HepG2 (cell line): ENCODE results near the gene MYEOV. TPM values are rescaled to one million over a fixed set of nuclear protein-coding genes. Genes with fewer than 3 reads are reported as not detected.

Experiments
- ATAC-seq: fragments of 200-7000 bp; cut with Tn5 transposase; 3 replicates; pipeline ENCODE4 v1.9.1; 2020; ENCODE audit warnings: mild to moderate bottlenecking, moderate library complexity
- BruUV-seq: library from RNA; stranded (reverse); fragments of 400-500 nt; replicated peaks from 2 replicates; lab custom pipeline; 2021; lab: Mats Ljungman, UMichigan
- CTCF ChIA-PET: fragments of 300-600 bp; formaldehyde crosslinking; extraction: SDS; loops from one replicate; lab custom pipeline; 2021; ENCODE audit warnings: low total read pairs, inconsistent platforms, low intra/inter-chr PET ratio; lab: Yijun Ruan, JAX
- POLR2A ChIA-PET: fragments of 350-600 bp; sonication (Branson Sonifier 250); formaldehyde crosslinking; loops from one replicate; lab custom pipeline; 2020; ENCODE audit warnings: antibody characterized with exemption, inconsistent platforms; lab: Yijun Ruan, JAX
- DNase-seq: peaks from one replicate; pipeline ENCODE4 v3.0.0-alpha.2; 2015; ENCODE audit warnings: low spot score
- FAIRE-seq: peaks from 3 replicates; lab custom pipeline; 2011; peaks lifted over from hg19 to GRCh38; lab: Jason Lieb, UNC
- H2AFZ ChIP-seq: one replicate; pipeline ENCODE4 v1.6.1; 2011; ENCODE audit warnings: low read length, inconsistent platforms
- H3K27ac ChIP-seq: fragments of 300-600 bp; 3 replicates; pipeline ENCODE4 v1.8.0; 2011; ENCODE audit warnings: mixed run types, mild to moderate bottlenecking, mixed read lengths, low read length, inconsistent platforms; ENCODE audit not compliant: insufficient read depth; ENCODE audit errors: extremely low read length
- H3K27me3 ChIP-seq, 2 experiments: fragments of 200-600 bp in 1 of 2; 2 replicates in 1 of 2; 3 replicates in 1 of 2; pipeline versions ENCODE4 v1.6.0 to v1.8.0; 2011; ENCODE audit warnings: low read length in 2 of 2, mild to moderate bottlenecking in 2 of 2, moderate library complexity in 2 of 2, inconsistent platforms in 1 of 2; ENCODE audit not compliant: insufficient read depth in 2 of 2, control insufficient read depth in 1 of 2
- H3K36me3 ChIP-seq, 2 experiments: fragments of 200-600 bp in 1 of 2; replicated peaks in 1 of 2; 2 replicates in 1 of 2; 3 replicates in 1 of 2; pipeline versions ENCODE4 v1.5.1 to v1.8.0; 2011; ENCODE audit warnings: low read length in 2 of 2, inconsistent platforms in 1 of 2; ENCODE audit not compliant: insufficient read depth in 2 of 2, control insufficient read depth in 1 of 2
- H3K4me1 ChIP-seq: 2 replicates; pipeline ENCODE4 v1.5.1; 2012; ENCODE audit warnings: low read length, inconsistent platforms; ENCODE audit not compliant: insufficient read depth
- H3K4me2 ChIP-seq: 2 replicates; pipeline ENCODE4 v1.6.0; 2011; ENCODE audit warnings: low read depth, low read length, inconsistent platforms
- H3K4me3 ChIP-seq, 3 experiments: fragments of 200-600 bp in 1 of 3; sonication (generic), shearing (Covaris generic) in 1 of 3; replicated peaks in 1 of 3; 2 replicates each; pipeline ENCODE4 v1.5.1; 2011 to 2016; ENCODE audit warnings: low read length in 3 of 3, inconsistent platforms in 2 of 3, low read depth in 2 of 3, mild to moderate bottlenecking in 2 of 3, control low read depth in 1 of 3, mixed read lengths in 1 of 3; ENCODE audit not compliant: insufficient read depth in 1 of 3
- H3K79me2 ChIP-seq: one replicate; pipeline ENCODE4 v1.6.1; 2011; ENCODE audit warnings: low read length, inconsistent platforms; ENCODE audit not compliant: insufficient read depth
- H3K9ac ChIP-seq: 2 replicates; pipeline ENCODE4 v1.6.0; 2011; ENCODE audit warnings: mild to moderate bottlenecking, low read depth, low read length, inconsistent platforms; ENCODE audit not compliant: insufficient read depth
- H3K9me3 ChIP-seq: 2 replicates; pipeline ENCODE4 v1.5.1; 2012; ENCODE audit warnings: mild to moderate bottlenecking, low read length
- H4K20me1 ChIP-seq: 2 replicates; pipeline ENCODE4 v1.6.0; 2011; ENCODE audit warnings: inconsistent platforms, mild to moderate bottlenecking, low read length, moderate library complexity; ENCODE audit not compliant: insufficient read depth
- BRCA1 ChIP-seq: sonication (generic); formaldehyde crosslinking; IDR thresholded peaks from 2 replicates; pipeline ENCODE4 v1.4.0; 2020; ENCODE audit warnings: missing genetic modification reagents
- GTF3A ChIP-seq: sonication (generic); formaldehyde crosslinking; conservative IDR thresholded peaks from 2 replicates; pipeline ENCODE4 v1.4.0; 2020; ENCODE audit warnings: mild to moderate bottlenecking, missing genetic modification reagents
- NKX3-1 ChIP-seq: sonication (generic); formaldehyde crosslinking; IDR thresholded peaks from 2 replicates; pipeline ENCODE4 v1.5.0; 2020; ENCODE audit warnings: missing genetic modification reagents
- PLRG1 ChIP-seq: fragments of 450-650 bp; conservative IDR thresholded peaks from 2 replicates; pipeline ENCODE4 v1.6.1; 2016
- POLR2AphosphoS2 ChIP-seq: IDR thresholded peaks from 2 replicates; pipeline ENCODE4 v1.6.1; 2011; ENCODE audit warnings: low read depth, low read length, improper control_type of control experiment
- PTBP1 ChIP-seq: fragments of 200-400 bp; formaldehyde crosslinking; IDR thresholded peaks from 2 replicates; pipeline ENCODE4 v1.6.1; 2018; ENCODE audit warnings: low read length, low read depth; ENCODE audit not compliant: poor library complexity, severe bottlenecking
- SP4 ChIP-seq: sonication (generic); formaldehyde crosslinking; IDR thresholded peaks from 2 replicates; pipeline ENCODE4 v1.8.1; 2023; ENCODE audit warnings: mild to moderate bottlenecking, missing genetic modification reagents
- ZBTB38 ChIP-seq: sonication (generic); formaldehyde crosslinking; IDR thresholded peaks from 2 replicates; pipeline ENCODE4 v1.5.1; 2020; ENCODE audit warnings: mild to moderate bottlenecking, missing genetic modification reagents
- ZC3H4 ChIP-seq: sonication (generic); formaldehyde crosslinking; IDR thresholded peaks from 2 replicates; pipeline ENCODE4 v1.4.0; 2020; ENCODE audit warnings: missing genetic modification reagents, borderline replicate concordance
- ZNF34 ChIP-seq: sonication (generic); formaldehyde crosslinking; IDR thresholded peaks from 2 replicates; pipeline ENCODE4 v1.4.0; 2020; ENCODE audit warnings: mild to moderate bottlenecking, missing genetic modification reagents, borderline replicate concordance
- ZNF567 ChIP-seq: sonication (generic); formaldehyde crosslinking; IDR thresholded peaks from 2 replicates; pipeline ENCODE4 v1.8.1; 2023; ENCODE audit warnings: mild to moderate bottlenecking, missing genetic modification reagents, borderline replicate concordance
- ZNF674 ChIP-seq: sonication (generic); formaldehyde crosslinking; IDR thresholded peaks from 2 replicates; pipeline ENCODE4 v1.5.0; 2020; ENCODE audit warnings: low read depth, mild to moderate bottlenecking, missing genetic modification reagents
- ZNF7 ChIP-seq: IDR thresholded peaks from 2 replicates; pipeline ENCODE4 v1.6.1; 2016; ENCODE audit warnings: missing biosample characterization, missing genetic modification reagents
- ZNF720 ChIP-seq: sonication (generic); formaldehyde crosslinking; IDR thresholded peaks from 2 replicates; pipeline ENCODE4 v1.4.0; 2020; ENCODE audit warnings: missing genetic modification reagents
- WGBS: methylation state at CpG from one replicate; pipeline ENCODE4 v1.1.6; 2017; ENCODE audit warnings: low lambda C conversion rate; 5-methylcytosine and 5-hydroxymethylcytosine counted together
- in situ Hi-C: cut with HindIII; loops from 2 replicates; pipeline ENCODE4 v1.10.0; 2017; ENCODE audit warnings: low pct_unique_long_range_greater_than_20kb; ENCODE audit not compliant: extremely low pct_ligation_motif_present
- intact Hi-C: fragments of 100-400 bp; cut with micrococcal nuclease; formaldehyde crosslinking; loops from one replicate; pipeline ENCODE4 v1.10.0; 2022; ENCODE audit not compliant: unreplicated experiment
- polyA plus RNA-seq, 8 experiments: library from polyadenylated mRNA; depleted of rRNA in 3 of 8; stranded (reverse) in 7 of 8; unstranded in 1 of 8; fragments of >200 nt; fragmentation: Illumina TruSeq in 4 of 8; extraction: Trizol in 4 of 8; gene quantifications; 2 replicates each; pipeline versions ENCODE4 v1.2.1 to v1.2.3, GENCODE V29; 2011 to 2016; ENCODE audit warnings: low read depth in 4 of 8, missing spikeins in 1 of 8, mixed read lengths in 1 of 8; ENCODE audit not compliant: insufficient read depth in 1 of 8
- total RNA-seq, 5 experiments: library from RNA; depleted of rRNA; stranded (reverse); fragments of >200 nt; fragmentation: Illumina TruSeq; extraction: Trizol; gene quantifications; 2 replicates each; pipeline ENCODE4 v1.2.3, GENCODE V29; 2016; ENCODE audit warnings: low read depth in 1 of 5
- TF ChIP-seq, protein P1 (sequence below): sonication (generic); formaldehyde crosslinking; IDR thresholded peaks from 2 replicates; pipeline ENCODE4 v1.5.1; 2020; ENCODE audit warnings: missing genetic modification reagents, mild to moderate bottlenecking, borderline replicate concordance
- TF ChIP-seq, protein P2 (sequence below): IDR thresholded peaks from 2 replicates; pipeline ENCODE4 v1.6.1; 2012; ENCODE audit warnings: inconsistent platforms
- TF ChIP-seq, protein P3 (sequence below): sonication (generic); IDR thresholded peaks from 2 replicates; pipeline ENCODE4 v1.6.1; 2016; ENCODE audit warnings: low read depth, borderline replicate concordance

MYEOV gene
- total and polyA plus RNA-seq, 2 of the 13 experiments (the other 11 are each of a cell fraction or from before 2014, with no cell fraction given): 0.33 to 1.8 TPM

DNA sequence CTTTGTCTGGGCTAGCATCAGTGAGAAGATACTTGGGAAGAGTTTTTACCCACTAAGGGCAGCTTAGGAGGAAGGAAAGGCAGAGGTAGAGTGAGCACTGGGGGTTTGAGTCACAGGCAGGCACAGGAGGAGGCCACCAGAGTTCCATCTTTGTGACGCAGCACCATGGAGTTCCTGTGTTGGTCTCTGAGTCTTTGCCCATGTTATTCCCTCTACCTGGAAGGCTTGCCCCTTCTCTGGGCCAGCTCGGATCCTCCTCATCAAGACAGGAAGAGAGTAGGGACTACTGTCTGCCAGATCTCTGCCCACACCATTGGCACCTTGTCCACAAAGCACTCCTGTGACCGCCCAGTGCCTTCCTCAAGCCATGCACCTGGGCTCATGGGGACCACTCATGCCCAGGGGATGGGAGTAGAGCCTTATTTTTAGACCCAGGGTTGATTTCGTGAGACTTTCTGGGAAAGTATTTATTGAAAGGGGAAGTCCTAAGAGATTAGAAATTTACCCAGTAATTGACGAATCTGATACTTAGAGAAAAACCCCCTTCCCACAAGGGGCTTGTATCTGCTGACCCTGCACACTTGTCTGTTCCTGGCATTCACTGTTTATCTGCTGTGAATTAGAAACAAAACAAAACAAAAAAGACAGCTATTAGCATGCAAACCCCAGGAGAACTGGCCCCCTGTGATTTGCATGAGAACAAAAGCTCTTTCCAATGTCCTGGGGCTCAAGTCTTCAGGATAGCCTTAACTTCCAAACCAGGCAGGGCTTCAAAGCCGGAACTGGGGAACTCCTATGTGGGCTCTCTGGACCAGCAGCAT lies 35.9 kb upstream of the MYEOV start:
- no peak overlapping the region for H3K27ac ChIP-seq
- no TSS peak for BruUV-seq
- 10% methylated on average over 5 of the region's 6 CpGs for WGBS
- peaks cover 4 to 17% of the 10 kb centered on the region in 2 experiments; a peak in 4 of 5 replicates for H3K27me3 ChIP-seq
- intact Hi-C loops (no loop called here), in situ Hi-C loops (no loop called here)
- H3K9me3 ChIP-seq: peaks cover 4% of the 10 kb centered on the region
- no peak overlapping the region for H3K4me3 ChIP-seq
- DNase-seq (no peak), FAIRE-seq (no peak), ATAC-seq (no peak)
- H3K4me1 ChIP-seq: peaks cover 10% of the 10 kb centered on the region
- TF ChIP-seq ZBTB38 (no peak), PLRG1 (no peak), ZC3H4 (CRISPR knock-in tag) (no peak), ZNF34 (CRISPR knock-in tag) (no peak), PTBP1 (no peak), NKX3-1 (CRISPR knock-in tag) (no peak), ZNF720 (CRISPR knock-in tag) (no peak), POLR2AphosphoS2 (no peak), ZNF567 (CRISPR knock-in tag) (no peak), SP4 (CRISPR knock-in tag) (no peak), BRCA1 (CRISPR knock-in tag) (no peak), ZNF674 (CRISPR knock-in tag) (no peak), GTF3A (CRISPR knock-in tag) (no peak), ZNF7 (no peak)
- TF ChIP-seq, protein P1, sequence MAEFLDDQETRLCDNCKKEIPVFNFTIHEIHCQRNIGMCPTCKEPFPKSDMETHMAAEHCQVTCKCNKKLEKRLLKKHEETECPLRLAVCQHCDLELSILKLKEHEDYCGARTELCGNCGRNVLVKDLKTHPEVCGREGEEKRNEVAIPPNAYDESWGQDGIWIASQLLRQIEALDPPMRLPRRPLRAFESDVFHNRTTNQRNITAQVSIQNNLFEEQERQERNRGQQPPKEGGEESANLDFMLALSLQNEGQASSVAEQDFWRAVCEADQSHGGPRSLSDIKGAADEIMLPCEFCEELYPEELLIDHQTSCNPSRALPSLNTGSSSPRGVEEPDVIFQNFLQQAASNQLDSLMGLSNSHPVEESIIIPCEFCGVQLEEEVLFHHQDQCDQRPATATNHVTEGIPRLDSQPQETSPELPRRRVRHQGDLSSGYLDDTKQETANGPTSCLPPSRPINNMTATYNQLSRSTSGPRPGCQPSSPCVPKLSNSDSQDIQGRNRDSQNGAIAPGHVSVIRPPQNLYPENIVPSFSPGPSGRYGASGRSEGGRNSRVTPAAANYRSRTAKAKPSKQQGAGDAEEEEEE (CRISPR knock-in tag): no peak
- TF ChIP-seq, protein P2, sequence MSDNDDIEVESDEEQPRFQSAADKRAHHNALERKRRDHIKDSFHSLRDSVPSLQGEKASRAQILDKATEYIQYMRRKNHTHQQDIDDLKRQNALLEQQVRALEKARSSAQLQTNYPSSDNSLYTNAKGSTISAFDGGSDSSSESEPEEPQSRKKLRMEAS: no peak
- TF ChIP-seq, protein P3, sequence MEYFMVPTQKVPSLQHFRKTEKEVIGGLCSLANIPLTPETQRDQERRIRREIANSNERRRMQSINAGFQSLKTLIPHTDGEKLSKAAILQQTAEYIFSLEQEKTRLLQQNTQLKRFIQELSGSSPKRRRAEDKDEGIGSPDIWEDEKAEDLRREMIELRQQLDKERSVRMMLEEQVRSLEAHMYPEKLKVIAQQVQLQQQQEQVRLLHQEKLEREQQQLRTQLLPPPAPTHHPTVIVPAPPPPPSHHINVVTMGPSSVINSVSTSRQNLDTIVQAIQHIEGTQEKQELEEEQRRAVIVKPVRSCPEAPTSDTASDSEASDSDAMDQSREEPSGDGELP: no peak
- POLR2A ChIA-PET: no interaction called here
- no peaks in the 10 kb centered on the region for H3K36me3 ChIP-seq
- H3K4me2 ChIP-seq: no peak overlapping the region
- no peak overlapping the region for H2AFZ ChIP-seq
- no peaks in the 10 kb centered on the region for H4K20me1 ChIP-seq
- no peak overlapping the region for H3K9ac ChIP-seq
- H3K79me2 ChIP-seq: no peaks in the 10 kb centered on the region
- CTCF ChIA-PET: no interaction called here
